NCI-H446 (cell line): Measurements from ENCODE around the gene PARD3B.

ENCODE experiments used
- DNase-seq, 2 experiments: peaks; one replicate each; lab custom pipeline; 2025; lab: John Stamatoyannopoulos, UW

Gene PARD3B

GRCh38 chr2:205613970-205614559 is 1068.8 kb downstream of the PARD3B start:
- no peak for DNase-seq

GRCh38 chr2:205614965-205615364 is 1069.7 kb downstream of the PARD3B start:
- DNase-seq, result no peak

- DNase-seq, result no peak
Observed at GRCh38 chr2:205617905-205618304, 1072.6 kb downstream of the PARD3B start.

GRCh38 chr2:205619600-205619999 is 1074.3 kb downstream of the PARD3B start:
- no peak for DNase-seq

- DNase-seq, result no peak
Observed at GRCh38 chr2:205627085-205627484, 1081.8 kb downstream of the PARD3B start.

GRCh38 chr2:205628422-205628821 is 1083.1 kb downstream of the PARD3B start:
- DNase-seq, result no peak

GRCh38 chr2:205629091-205629776 is 1084.0 kb downstream of the PARD3B start:
- DNase-seq, result no peak

GRCh38 chr2:205633994-205634393 is 1088.7 kb downstream of the PARD3B start:
- no peak for DNase-seq

GRCh38 chr2:205636549-205637319 is 1091.5 kb downstream of the PARD3B start:
- DNase-seq, result no peak

GRCh38 chr2:205637320-205637602 is 1092.0 kb downstream of the PARD3B start:
- DNase-seq, result no peak

- DNase-seq, result no peak
Observed at GRCh38 chr2:205637779-205638503, 1092.7 kb downstream of the PARD3B start.

GRCh38 chr2:205640716-205641115 is 1095.4 kb downstream of the PARD3B start:
- DNase-seq, result no peak

GRCh38 chr2:205642599-205643356 is 1097.5 kb downstream of the PARD3B start:
- DNase-seq, result no peak

- no peak for DNase-seq
Observed at GRCh38 chr2:205643391-205643885, 1098.2 kb downstream of the PARD3B start.

GRCh38 chr2:205644018-205644417 is 1098.7 kb downstream of the PARD3B start:
- DNase-seq, result no peak

- no peak for DNase-seq
Observed at GRCh38 chr2:205646680-205647079, 1101.4 kb downstream of the PARD3B start.

- no peak for DNase-seq
Observed at GRCh38 chr2:205650450-205650849, 1105.2 kb downstream of the PARD3B start.

GRCh38 chr2:205650931-205651330 is 1105.7 kb downstream of the PARD3B start:
- DNase-seq, result no peak

GRCh38 chr2:205651719-205652118 is 1106.4 kb downstream of the PARD3B start:
- DNase-seq, result no peak

- DNase-seq, result no peak
Observed at GRCh38 chr2:205654878-205655605, 1109.8 kb downstream of the PARD3B start.
